ENCODE results near the gene GPR18.

GRCh38 chr13:99301056-99301838 is 43.1 kb upstream of the GPR18 start:
- TF ChIP-seq POLR2AphosphoS5 (IDR thresholded peaks at IDR 0.05) (no peak), POLR2A (IDR thresholded peaks at IDR 0.05) (no peak)
- TF ChIP-seq, protein P1, sequence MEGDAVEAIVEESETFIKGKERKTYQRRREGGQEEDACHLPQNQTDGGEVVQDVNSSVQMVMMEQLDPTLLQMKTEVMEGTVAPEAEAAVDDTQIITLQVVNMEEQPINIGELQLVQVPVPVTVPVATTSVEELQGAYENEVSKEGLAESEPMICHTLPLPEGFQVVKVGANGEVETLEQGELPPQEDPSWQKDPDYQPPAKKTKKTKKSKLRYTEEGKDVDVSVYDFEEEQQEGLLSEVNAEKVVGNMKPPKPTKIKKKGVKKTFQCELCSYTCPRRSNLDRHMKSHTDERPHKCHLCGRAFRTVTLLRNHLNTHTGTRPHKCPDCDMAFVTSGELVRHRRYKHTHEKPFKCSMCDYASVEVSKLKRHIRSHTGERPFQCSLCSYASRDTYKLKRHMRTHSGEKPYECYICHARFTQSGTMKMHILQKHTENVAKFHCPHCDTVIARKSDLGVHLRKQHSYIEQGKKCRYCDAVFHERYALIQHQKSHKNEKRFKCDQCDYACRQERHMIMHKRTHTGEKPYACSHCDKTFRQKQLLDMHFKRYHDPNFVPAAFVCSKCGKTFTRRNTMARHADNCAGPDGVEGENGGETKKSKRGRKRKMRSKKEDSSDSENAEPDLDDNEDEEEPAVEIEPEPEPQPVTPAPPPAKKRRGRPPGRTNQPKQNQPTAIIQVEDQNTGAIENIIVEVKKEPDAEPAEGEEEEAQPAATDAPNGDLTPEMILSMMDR (IDR thresholded peaks at IDR 0.05) = no peak

Data from stomach (tissue), 4 donors.